ENCODE data around the gene SIK2. TPM values are rescaled to one million over a fixed set of nuclear protein-coding genes. Genes with fewer than 3 reads are reported as not detected.

The SIK2 gene
- total and polyA plus RNA-seq, 4 donors: 18.1 to 26.6 (median 19.7) TPM

GRCh38 chr11:111663820-111664219 lies 61.6 kb downstream of the SIK2 start:
- H3K27ac ChIP-seq (ENCODE audit: low read depth, low read length): no peak overlapping the region
- peak in 2 of 6 donors; percentile 46 to 54 for DNase-seq (ENCODE audit: low read depth in 4 of 6, low spot score in 6 of 6)
- no peaks in the 10 kb centered on the region for H3K9me3 ChIP-seq (ENCODE audit: control insufficient read depth, insufficient read depth, low read length)
- H3K27me3 ChIP-seq (ENCODE audit: control insufficient read depth, insufficient read depth, low read length): no peaks in the 10 kb centered on the region
- peaks cover 3% of the 10 kb centered on the region for H3K36me3 ChIP-seq (ENCODE audit: control insufficient read depth, insufficient read depth, low read length)
- H3K4me3 ChIP-seq (ENCODE audit: low read depth, low read length): no peak overlapping the region
- no peaks in the 10 kb centered on the region for H3K4me1 ChIP-seq (ENCODE audit: control insufficient read depth, insufficient read depth, low read length)

- Histone ChIP-seq H3K27me3 (ENCODE audit: control insufficient read depth, insufficient read depth, low read length) (no peaks in the 10 kb centered on the region), H3K36me3 (ENCODE audit: control insufficient read depth, insufficient read depth, low read length) (peaks cover 3% of the 10 kb centered on the region), H3K4me3 (ENCODE audit: low read depth, low read length) (no peak overlapping the region), H3K4me1 (ENCODE audit: control insufficient read depth, insufficient read depth, low read length) (no peaks in the 10 kb centered on the region), H3K27ac (ENCODE audit: low read depth, low read length) (no peak overlapping the region), H3K9me3 (ENCODE audit: control insufficient read depth, insufficient read depth, low read length) (no peaks in the 10 kb centered on the region)
- DNase-seq (ENCODE audit: low read depth in 4 of 6, low spot score in 6 of 6): peak in 1 of 6 donors; percentile 62
- no CpG with 5 or more reads among the region's 3 CpGs for WGBS (ENCODE audit: insufficient coverage)
Observed at GRCh38 chr11:111665777-111666176, 63.5 kb downstream of the SIK2 start.

GRCh38 chr11:111668980-111669379 lies 66.7 kb downstream of the SIK2 start:
- no CpG with 5 or more reads among the region's 1 CpG for WGBS (ENCODE audit: insufficient coverage)
- Histone ChIP-seq H3K36me3 (ENCODE audit: control insufficient read depth, insufficient read depth, low read length) (peaks cover 11% of the 10 kb centered on the region), H3K4me3 (ENCODE audit: low read depth, low read length) (no peak overlapping the region), H3K4me1 (ENCODE audit: control insufficient read depth, insufficient read depth, low read length) (no peaks in the 10 kb centered on the region), H3K27me3 (ENCODE audit: control insufficient read depth, insufficient read depth, low read length) (no peaks in the 10 kb centered on the region), H3K27ac (ENCODE audit: low read depth, low read length) (no peak overlapping the region), H3K9me3 (ENCODE audit: control insufficient read depth, insufficient read depth, low read length) (no peaks in the 10 kb centered on the region)
- DNase-seq (ENCODE audit: low read depth in 4 of 6, low spot score in 6 of 6): no peak

- Histone ChIP-seq H3K27me3 (ENCODE audit: control insufficient read depth, insufficient read depth, low read length) (no peaks in the 10 kb centered on the region), H3K4me1 (ENCODE audit: control insufficient read depth, insufficient read depth, low read length) (no peaks in the 10 kb centered on the region), H3K4me3 (ENCODE audit: low read depth, low read length) (no peak overlapping the region), H3K9me3 (ENCODE audit: control insufficient read depth, insufficient read depth, low read length) (no peaks in the 10 kb centered on the region), H3K36me3 (ENCODE audit: control insufficient read depth, insufficient read depth, low read length) (peaks cover 11% of the 10 kb centered on the region), H3K27ac (ENCODE audit: low read depth, low read length) (no peak overlapping the region)
- DNase-seq (ENCODE audit: low read depth in 4 of 6, low spot score in 6 of 6): no peak
- WGBS (ENCODE audit: insufficient coverage): 89% methylated on average over 1 of the region's 1 CpG
Observed at GRCh38 chr11:111671383-111671782, 69.1 kb downstream of the SIK2 start.

GRCh38 chr11:111672949-111673348 lies 70.7 kb downstream of the SIK2 start:
- Histone ChIP-seq H3K36me3 (ENCODE audit: control insufficient read depth, insufficient read depth, low read length) (peaks cover 11% of the 10 kb centered on the region), H3K27me3 (ENCODE audit: control insufficient read depth, insufficient read depth, low read length) (no peaks in the 10 kb centered on the region), H3K27ac (ENCODE audit: low read depth, low read length) (no peak overlapping the region), H3K4me1 (ENCODE audit: control insufficient read depth, insufficient read depth, low read length) (no peaks in the 10 kb centered on the region), H3K4me3 (ENCODE audit: low read depth, low read length) (no peak overlapping the region), H3K9me3 (ENCODE audit: control insufficient read depth, insufficient read depth, low read length) (no peaks in the 10 kb centered on the region)
- no CpG with 5 or more reads among the region's 1 CpG for WGBS (ENCODE audit: insufficient coverage)
- DNase-seq (ENCODE audit: low read depth in 4 of 6, low spot score in 6 of 6): no peak

GRCh38 chr11:111674941-111675340 lies 72.7 kb downstream of the SIK2 start:
- no peaks in the 10 kb centered on the region for H3K9me3 ChIP-seq (ENCODE audit: control insufficient read depth, insufficient read depth, low read length)
- H3K4me1 ChIP-seq (ENCODE audit: control insufficient read depth, insufficient read depth, low read length): no peaks in the 10 kb centered on the region
- WGBS (ENCODE audit: insufficient coverage): no CpG with 5 or more reads among the region's 1 CpG
- H3K36me3 ChIP-seq (ENCODE audit: control insufficient read depth, insufficient read depth, low read length): peaks cover 11% of the 10 kb centered on the region
- no peaks in the 10 kb centered on the region for H3K27me3 ChIP-seq (ENCODE audit: control insufficient read depth, insufficient read depth, low read length)
- no peak overlapping the region for H3K4me3 ChIP-seq (ENCODE audit: low read depth, low read length)
- no peak for DNase-seq (ENCODE audit: low read depth in 4 of 6, low spot score in 6 of 6)
- H3K27ac ChIP-seq (ENCODE audit: low read depth, low read length): no peak overlapping the region

GRCh38 chr11:111675891-111676290 lies 73.6 kb downstream of the SIK2 start:
- H3K9me3 ChIP-seq (ENCODE audit: control insufficient read depth, insufficient read depth, low read length): no peaks in the 10 kb centered on the region
- peaks cover 10% of the 10 kb centered on the region for H3K36me3 ChIP-seq (ENCODE audit: control insufficient read depth, insufficient read depth, low read length)
- DNase-seq (ENCODE audit: low read depth in 4 of 6, low spot score in 6 of 6): no peak
- no peaks in the 10 kb centered on the region for H3K4me1 ChIP-seq (ENCODE audit: control insufficient read depth, insufficient read depth, low read length)
- H3K27me3 ChIP-seq (ENCODE audit: control insufficient read depth, insufficient read depth, low read length): no peaks in the 10 kb centered on the region
- H3K27ac ChIP-seq (ENCODE audit: low read depth, low read length): no peak overlapping the region
- WGBS (ENCODE audit: insufficient coverage): no CpG with 5 or more reads among the region's 2 CpGs
- H3K4me3 ChIP-seq (ENCODE audit: low read depth, low read length): no peak overlapping the region

- Histone ChIP-seq H3K27me3 (ENCODE audit: control insufficient read depth, insufficient read depth, low read length) (no peaks in the 10 kb centered on the region), H3K9me3 (ENCODE audit: control insufficient read depth, insufficient read depth, low read length) (no peaks in the 10 kb centered on the region), H3K4me1 (ENCODE audit: control insufficient read depth, insufficient read depth, low read length) (no peaks in the 10 kb centered on the region), H3K36me3 (ENCODE audit: control insufficient read depth, insufficient read depth, low read length) (peaks cover 2% of the 10 kb centered on the region), H3K4me3 (ENCODE audit: low read depth, low read length) (no peak overlapping the region), H3K27ac (ENCODE audit: low read depth, low read length) (no peak overlapping the region)
- WGBS (ENCODE audit: insufficient coverage): 100% methylated on average over 2 of the region's 4 CpGs
- DNase-seq (ENCODE audit: low read depth in 4 of 6, low spot score in 6 of 6): no peak
Observed at GRCh38 chr11:111676878-111677585, 74.8 kb downstream of the SIK2 start.

- WGBS (ENCODE audit: insufficient coverage): no CpG with 5 or more reads among the region's 3 CpGs
Observed at GRCh38 chr11:111680486-111681175, 78.4 kb downstream of the SIK2 start.

GRCh38 chr11:111683806-111684205 lies 81.6 kb downstream of the SIK2 start:
- H3K36me3 ChIP-seq (ENCODE audit: control insufficient read depth, insufficient read depth, low read length): peaks cover 4% of the 10 kb centered on the region
- H3K27ac ChIP-seq (ENCODE audit: low read depth, low read length): no peak overlapping the region
- no peaks in the 10 kb centered on the region for H3K27me3 ChIP-seq (ENCODE audit: control insufficient read depth, insufficient read depth, low read length)
- H3K4me3 ChIP-seq (ENCODE audit: low read depth, low read length): no peak overlapping the region
- no peaks in the 10 kb centered on the region for H3K9me3 ChIP-seq (ENCODE audit: control insufficient read depth, insufficient read depth, low read length)
- no peaks in the 10 kb centered on the region for H3K4me1 ChIP-seq (ENCODE audit: control insufficient read depth, insufficient read depth, low read length)
- peak in 1 of 6 donors; percentile 57 for DNase-seq (ENCODE audit: low read depth in 4 of 6, low spot score in 6 of 6)
- no CpG with 5 or more reads among the region's 3 CpGs for WGBS (ENCODE audit: insufficient coverage)

More at GRCh38 chr11:111680486-111681175, 78.4 kb downstream of the SIK2 start:
- Histone ChIP-seq H3K9me3 (ENCODE audit: control insufficient read depth, insufficient read depth, low read length) (no peaks in the 10 kb centered on the region), H3K27me3 (ENCODE audit: control insufficient read depth, insufficient read depth, low read length) (no peaks in the 10 kb centered on the region), H3K27ac (ENCODE audit: low read depth, low read length) (no peak overlapping the region), H3K4me3 (ENCODE audit: low read depth, low read length) (no peak overlapping the region), H3K36me3 (ENCODE audit: control insufficient read depth, insufficient read depth, low read length) (no peaks in the 10 kb centered on the region), H3K4me1 (ENCODE audit: control insufficient read depth, insufficient read depth, low read length) (no peaks in the 10 kb centered on the region)
- no peak for DNase-seq (ENCODE audit: low read depth in 4 of 6, low spot score in 6 of 6)

Data from spinal cord (tissue), 10 donors.